ENCODE measurements around the gene ANKLE1.
A peak's percentile ranks its signal among the peaks of the same experiment; 100 is the strongest.
"Not testable (repeated sequence)": the region's sequence is repeated elsewhere in the genome, so short reads cannot be mapped to it uniquely, and the experiment has no call there.

The ANKLE1 gene

GRCh38 chr19:17285415-17286135, 3.9 kb downstream of the ANKLE1 start:
- no peak for DNase-seq

GRCh38 chr19:17286263-17286662, 4.6 kb downstream of the ANKLE1 start:
- DNase-seq = no peak

GRCh38 chr19:17286752-17287151, 5.1 kb downstream of the ANKLE1 start:
- no peak for DNase-seq

GRCh38 chr19:17289489-17289888, 7.8 kb downstream of the ANKLE1 start:
- DNase-seq = no peak

- DNase-seq = peak in 1 of 2 donors; percentile 52
Measured at GRCh38 chr19:17292301-17293074, 10.8 kb downstream of the ANKLE1 start.

- no peak for DNase-seq
Measured at GRCh38 chr19:17293605-17294004, 11.9 kb downstream of the ANKLE1 start.

- no peak for DNase-seq
Measured at GRCh38 chr19:17294051-17294891, 12.6 kb downstream of the ANKLE1 start.

- not testable (repeated sequence) for DNase-seq
Measured at GRCh38 chr19:17295551-17295950, 13.8 kb downstream of the ANKLE1 start.

GRCh38 chr19:17296273-17296672, 14.6 kb downstream of the ANKLE1 start:
- DNase-seq = no peak

- no peak for DNase-seq
Measured at GRCh38 chr19:17296976-17297375, 15.3 kb downstream of the ANKLE1 start.

GRCh38 chr19:17300992-17301619, 19.4 kb downstream of the ANKLE1 start:
- DNase-seq = no peak

- peak in 1 of 2 donors; percentile 21 for DNase-seq
Measured at GRCh38 chr19:17302391-17303166, 20.9 kb downstream of the ANKLE1 start.

- DNase-seq = peak; percentile 79 to 81
Measured at GRCh38 chr19:17303167-17303939, 21.7 kb downstream of the ANKLE1 start, which contains the start of gene ABHD8. TSS of gene ABHD8 (minus strand) at chr19:17303425. CDS start at chr19:17301616, 1,809 bp downstream.

GRCh38 chr19:17303940-17304267, 22.2 kb downstream of the ANKLE1 start:
- DNase-seq = no peak

GRCh38 chr19:17304386-17305215, 22.9 kb downstream of the ANKLE1 start:
- no peak for DNase-seq

- DNase-seq = no peak
Measured at GRCh38 chr19:17305216-17305516, 23.5 kb downstream of the ANKLE1 start.

- peak; percentile 94 for DNase-seq
Measured at GRCh38 chr19:17305517-17306284, 24.0 kb downstream of the ANKLE1 start, which contains the start of gene MRPL34. TSS of gene MRPL34 (plus strand) at chr19:17305872. CDS start at chr19:17305893, 21 bp downstream.

- no peak for DNase-seq
Measured at GRCh38 chr19:17306285-17306714, 24.6 kb downstream of the ANKLE1 start.

GRCh38 chr19:17307876-17308377, 26.2 kb downstream of the ANKLE1 start:
- no peak for DNase-seq
